NCI-H2107 treated with DMSO at 0.1 percent for 48 hours (cell line): ENCODE results near the gene HLCS.

Experiments
- DNase-seq: peaks from one replicate; lab custom pipeline; 2025; ENCODE audit not compliant: unreplicated experiment; lab: John Stamatoyannopoulos, UW

HLCS gene

DNA sequence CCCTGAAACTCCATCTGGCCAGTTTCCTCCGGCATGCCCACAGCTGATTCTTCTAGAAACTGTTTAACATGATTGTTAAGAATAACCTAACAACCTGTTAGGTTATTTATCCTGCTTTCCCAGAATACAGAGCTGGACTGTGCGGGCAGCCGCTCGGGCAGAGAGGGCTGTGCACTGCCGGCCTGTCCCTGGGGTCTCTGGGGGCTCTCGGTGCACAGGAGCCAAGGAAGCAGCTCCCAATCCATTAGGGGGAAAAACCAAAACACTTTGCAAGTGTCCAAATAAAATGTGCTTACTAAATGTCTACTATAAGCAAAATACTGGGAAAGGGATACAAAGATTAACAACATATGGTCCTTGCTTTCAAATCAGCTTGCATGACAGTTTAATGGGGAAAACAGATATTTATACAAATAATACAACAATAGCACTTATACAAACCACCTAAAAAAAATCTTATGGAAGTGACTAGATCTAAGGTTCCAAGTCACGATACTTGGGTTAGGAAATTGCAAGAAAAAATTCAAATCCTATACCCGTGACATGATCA, 50.7 kb downstream of the HLCS start:
- DNase-seq, result no peak

DNA sequence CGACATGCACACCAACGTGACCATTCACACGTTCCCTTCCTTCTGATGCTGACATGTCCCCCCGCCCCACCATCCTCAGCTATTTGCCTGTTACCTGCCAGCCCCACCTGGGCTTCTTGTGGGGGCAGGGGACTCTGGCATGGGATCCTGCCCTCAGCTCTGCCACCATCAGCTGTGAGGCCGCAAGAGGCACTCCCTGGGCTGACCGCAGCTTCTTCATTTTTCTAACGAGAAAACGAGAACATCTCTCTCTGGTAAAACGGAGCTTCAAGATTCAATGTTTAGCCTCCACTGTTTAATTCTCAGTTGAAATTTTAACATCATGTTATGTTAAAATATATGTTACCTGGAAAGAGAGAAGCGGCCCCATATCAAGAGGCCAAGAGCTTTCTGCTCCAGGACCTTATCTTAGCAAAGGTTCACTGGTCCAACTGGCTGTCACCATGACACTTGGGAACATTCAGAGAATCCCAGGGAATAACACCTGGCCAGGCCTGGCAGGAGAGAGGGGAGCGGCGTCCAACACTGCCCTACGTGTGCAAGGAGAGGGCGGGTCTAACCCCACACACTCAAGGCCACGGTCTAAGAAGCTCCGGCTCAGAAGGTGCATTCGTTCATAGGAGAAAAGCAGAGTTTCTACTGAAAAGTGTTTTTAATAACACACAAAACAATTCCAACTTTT, 51.3 kb downstream of the HLCS start:
- DNase-seq, result no peak

DNA sequence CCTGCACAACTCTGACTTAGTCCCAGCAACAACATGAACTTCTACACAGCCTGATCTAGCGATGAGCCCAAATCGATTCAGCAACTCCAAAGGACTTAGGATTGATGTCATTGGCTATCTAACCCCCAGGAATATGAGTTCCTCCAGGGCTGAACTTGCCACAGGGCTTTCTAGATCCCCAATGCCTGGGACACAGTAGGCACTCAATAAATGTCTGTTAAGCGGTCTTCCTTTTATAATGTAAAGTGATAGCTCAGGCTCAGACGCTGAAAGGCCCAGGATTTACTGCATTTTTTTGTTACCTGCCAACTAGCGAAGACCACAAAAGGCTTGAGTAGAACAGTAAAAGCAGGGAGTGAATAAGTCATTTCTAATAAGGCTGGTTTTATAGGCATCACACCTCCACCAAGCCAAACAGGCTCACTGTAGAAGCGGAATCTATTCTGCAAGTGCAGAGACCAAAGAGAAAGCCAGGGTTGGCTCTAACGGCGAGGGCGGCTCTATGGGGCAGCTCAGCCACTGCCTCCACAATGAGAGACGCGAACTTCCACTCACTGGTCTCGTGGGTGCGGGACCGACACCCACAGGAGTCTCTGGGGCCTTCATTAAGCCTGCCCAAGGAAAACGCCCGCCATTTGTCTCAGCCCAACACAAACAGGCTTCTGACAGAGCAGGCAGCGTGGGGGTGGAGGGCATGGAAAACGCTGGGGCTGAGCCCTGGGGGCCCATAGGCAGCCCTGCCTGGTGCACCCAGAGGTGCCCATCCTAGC, 52.0 kb downstream of the HLCS start:
- DNase-seq, result no peak

DNA sequence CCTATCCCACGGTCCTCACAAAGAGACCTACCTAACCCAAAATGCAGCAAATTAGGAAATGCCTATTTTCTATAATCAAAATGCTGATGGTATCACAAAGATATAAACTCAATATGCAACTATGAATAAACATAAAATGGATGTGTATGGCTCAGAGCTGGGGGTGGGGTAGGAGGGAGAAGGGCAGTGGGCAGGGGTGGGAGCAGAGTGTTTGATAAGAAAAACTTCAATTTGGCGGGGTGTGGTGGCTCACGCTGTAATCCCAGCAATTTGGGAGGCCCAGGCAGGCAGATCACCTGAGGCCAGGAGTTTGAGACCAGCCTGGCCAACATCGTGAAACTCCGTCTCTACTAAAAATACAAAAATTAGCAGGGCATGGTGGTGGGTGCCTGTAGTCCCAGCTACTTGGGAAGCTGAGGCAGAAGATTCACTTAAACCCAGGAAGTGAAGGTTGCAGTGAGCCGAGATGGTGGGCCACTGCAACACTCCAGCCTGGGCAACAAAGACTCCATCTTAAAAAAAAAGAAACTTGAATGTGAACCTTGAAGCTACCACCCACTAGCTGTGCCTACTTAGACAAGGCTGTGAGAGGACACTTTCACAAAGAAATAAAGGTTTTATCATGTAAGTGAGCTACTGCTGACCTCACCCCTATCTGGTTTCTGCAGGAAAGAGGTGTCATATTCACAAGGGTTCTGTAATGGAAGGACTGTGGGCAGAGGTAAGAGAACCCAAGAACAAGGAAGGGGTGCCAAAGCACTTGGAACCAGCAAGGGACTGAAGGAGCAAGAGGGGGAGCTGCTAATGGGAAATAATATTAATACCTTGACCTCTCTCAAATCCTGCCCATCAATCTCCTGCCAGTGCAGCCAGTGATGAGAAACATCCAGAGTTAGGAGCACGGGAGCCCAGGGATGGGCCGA, 53.0 kb downstream of the HLCS start:
- peak; percentile 56 for DNase-seq

DNA sequence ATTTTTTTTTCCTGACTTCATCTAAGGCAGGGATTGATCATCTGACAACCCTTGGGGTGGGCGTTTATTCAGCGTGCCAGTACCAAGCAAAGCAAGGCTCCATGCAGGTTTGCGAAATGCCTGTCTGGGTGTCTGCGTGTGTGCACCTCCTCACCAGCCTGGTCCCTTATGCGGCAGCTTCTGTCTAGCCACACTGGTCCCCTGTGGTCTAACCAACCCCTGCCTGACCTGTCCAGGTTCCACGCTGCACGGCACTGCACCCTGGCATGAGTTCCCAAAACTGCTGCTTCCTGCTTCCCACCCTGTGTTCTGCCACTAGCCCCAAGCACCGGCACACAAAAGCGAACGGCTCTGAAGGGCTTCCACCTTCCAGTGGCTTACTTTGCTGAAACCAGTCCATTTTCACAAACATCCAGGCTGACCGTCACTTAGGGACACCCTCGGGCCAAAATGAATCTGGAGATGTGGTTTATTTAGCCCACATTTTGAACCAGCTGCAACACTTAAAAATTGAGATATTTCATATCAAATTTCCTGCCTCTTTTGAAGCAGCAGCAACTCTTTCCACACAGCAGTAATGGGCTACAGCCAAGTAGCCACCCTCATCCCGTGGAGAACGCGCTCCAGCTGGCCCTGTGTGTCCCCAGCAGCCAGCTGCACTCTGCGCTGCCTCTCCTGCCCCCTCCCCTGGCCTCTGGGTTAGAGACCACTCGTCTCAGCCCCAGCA, 55.7 kb downstream of the HLCS start:
- DNase-seq, result no peak

DNA sequence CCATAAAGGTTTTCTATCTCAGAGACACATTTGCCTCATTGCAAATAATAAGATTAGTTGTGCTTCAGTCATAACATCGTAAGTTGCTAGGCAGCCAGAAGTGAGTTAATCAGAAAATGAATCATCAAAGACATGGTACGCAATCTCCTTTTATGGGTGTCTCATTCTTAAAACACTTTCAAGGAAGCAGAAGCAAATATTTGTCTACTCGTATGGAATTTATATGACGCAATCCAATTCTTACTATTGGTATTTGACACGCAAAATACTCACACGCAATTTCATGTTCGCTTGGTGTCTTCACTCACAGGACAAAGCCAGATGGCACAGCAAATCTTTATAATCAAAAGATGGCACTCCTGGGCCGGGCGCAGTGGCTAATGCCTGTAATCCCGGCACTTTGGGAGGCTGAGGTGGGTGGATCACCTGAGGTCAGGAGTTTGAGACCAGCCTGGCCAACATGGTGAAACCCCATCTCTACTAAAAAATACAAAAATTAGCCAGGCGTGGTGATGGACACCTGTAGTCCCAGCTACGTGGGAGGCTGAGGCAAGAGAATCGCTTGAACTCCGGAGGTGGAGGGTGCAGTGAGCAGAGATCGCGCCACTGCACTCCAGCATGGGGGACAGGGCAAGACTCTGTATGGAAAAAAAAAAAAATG, 56.4 kb downstream of the HLCS start:
- DNase-seq, result no peak

DNA sequence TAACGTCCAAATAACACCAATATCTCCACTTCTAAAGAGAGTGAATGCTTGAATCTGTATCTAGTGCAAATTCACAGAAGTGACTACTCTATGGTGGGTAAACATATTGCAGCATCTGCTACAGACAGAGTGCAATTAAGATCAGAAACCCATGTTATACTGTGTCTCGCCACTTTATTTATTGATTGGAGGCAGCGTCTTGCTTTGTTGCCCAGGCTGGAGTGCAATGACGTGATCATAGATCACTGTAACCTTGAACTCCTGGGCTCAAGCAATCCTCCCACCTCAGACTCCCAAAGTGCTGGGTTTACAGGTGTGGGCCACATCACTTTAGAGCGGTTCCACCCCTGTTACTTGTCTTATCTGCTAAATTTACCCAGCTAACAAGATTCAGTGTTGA, 57.0 kb downstream of the HLCS start:
- no peak for DNase-seq

DNA sequence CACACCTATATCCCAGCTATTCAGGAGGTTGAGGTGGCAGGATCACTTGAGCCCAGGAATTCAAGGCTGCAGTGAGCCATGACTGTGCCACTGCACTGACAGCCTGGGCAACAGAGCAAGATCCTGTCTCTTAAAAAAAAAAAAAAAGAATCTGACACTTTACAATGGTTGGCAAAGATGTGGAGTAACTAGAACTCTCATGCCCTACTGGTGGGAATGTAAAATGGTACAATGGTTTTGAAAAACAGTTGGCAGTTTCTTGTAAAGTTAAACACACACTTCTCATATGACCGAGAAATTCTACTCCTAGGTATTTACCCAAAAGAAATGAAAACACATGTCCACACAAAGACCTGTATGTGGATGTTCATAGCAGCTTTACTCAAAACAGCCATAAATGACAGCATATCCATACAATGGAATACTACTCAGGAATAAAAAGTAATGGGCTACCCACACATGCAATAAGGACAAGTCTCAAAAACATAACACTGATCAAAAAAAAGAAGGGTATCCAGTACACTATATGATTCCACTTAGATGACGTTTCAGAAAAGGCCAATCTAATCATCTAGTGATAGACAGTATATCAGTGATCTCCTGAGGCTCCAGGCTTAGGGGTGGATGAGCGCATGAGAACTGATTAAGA, 58.1 kb downstream of the HLCS start:
- DNase-seq, result no peak

DNA sequence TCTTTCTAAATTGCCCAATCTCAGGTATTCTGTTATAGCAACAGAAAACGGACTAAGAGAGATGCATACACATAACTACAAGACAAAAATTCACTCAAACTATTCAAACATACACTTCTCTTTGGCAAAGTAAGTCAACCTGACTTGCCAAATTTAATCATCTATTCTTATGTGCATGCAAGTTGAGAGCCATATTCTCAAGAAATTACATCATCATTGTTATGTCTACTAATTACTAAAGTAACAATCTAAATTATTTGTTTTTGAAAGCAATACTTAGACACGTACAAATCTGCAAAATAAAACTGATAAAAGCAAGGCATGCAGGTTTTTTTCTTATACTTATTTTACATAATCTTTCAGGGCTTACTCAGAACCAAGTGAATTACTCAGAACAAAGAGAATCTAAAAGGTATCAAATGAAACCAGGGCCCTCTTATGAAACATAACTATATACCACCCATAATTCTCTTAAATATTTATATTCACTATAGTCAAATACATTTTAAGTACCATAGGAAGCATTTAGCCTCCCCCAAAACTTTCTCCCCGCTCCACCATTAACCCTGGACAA, 62.3 kb downstream of the HLCS start:
- DNase-seq, result no peak

DNA sequence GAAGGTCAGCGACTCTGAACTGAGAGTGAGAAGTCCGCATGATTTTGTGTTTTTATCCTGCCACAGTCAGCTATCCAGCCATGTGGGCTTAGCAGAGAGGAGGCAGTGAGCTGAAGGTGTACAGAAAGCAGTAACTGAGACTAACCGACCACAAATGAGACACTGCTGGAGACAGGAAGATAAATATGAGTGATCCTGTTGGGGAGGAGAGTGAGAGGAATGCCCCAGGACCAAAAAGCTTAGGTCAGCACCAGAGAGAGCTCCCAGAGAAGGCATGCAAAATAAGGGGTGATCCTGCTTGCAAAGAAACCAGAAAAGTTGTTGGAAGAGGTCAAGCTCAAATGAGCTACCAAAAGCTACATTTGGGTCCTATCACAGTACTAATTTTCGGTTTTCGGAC, 63.7 kb downstream of the HLCS start:
- DNase-seq, result no peak

DNA sequence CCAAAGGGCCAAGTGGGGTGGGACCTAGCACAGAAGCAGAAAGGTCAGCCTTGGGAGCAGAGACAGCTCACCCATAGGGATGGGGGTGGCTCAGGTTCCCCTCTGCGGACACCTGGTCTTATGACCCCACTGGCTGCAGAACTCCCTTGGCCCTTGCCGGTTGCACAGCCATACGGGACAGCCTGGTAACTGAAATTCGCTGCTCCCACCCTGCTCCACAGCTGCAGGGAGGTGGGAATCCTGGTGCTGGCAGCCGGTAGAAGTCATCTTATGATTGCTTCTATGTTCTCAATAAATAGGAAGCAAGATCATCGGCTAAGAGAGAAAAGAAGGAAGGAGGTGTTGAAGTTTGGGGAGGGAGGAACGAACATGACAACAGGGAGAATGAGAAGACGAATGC, 64.1 kb downstream of the HLCS start:
- DNase-seq, result no peak

DNA sequence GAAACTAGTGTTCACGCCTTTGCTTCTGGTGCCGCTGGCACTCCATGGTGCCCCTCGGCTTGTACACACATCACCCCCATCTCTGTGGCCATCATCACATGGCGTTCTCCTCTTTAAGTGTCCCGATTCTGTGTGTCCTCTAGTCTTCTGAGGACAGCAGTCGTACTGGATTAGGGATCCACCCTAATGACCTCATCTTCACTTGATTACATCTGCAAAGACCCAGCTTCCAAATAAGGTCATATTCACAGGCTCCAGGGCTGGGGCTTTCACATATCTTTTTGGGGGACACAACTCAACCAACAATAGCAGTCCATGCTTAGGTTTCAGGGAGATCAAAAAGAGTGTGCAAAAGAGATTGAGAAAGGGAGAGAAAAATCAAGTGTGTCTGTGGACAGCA, 64.9 kb downstream of the HLCS start:
- DNase-seq, result no peak

DNA sequence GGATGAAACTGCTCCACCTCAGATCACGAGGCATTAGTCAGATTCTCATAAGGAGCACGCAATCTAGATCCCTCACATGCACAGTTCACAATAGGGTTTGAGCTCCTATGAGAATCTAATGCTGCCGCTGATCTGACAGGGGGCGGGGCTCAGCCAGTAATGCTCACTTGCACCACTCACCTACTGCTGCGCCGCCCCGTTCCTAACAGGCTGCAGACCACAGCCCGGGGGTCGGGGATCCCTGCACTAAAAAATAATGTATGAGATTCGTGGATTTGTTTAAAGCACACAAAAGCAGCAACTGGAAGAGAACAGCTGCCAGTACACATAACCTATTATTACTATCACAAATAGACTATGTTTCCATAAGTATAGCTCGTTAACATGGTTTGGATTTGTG, 72.9 kb downstream of the HLCS start:
- no peak for DNase-seq

DNA sequence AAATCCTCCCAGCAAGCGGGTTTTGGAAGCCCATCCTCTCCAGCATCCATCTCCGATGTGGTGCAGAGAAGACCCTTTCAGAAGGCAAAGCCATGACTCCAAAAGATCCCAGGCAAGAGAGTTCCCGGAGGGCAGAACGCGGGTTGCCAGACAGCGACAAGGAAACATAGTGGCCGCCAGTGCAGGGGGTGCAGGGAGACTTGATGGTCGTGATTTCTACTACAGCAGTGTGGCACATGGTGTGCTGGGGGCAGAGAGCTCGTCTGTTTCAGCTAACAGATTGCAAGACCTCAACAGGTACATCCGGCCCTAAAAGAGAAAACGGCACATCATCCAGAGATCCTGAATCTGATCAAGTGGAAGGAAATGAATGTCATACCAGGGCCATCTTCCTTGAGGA, 74.3 kb downstream of the HLCS start:
- DNase-seq, result no peak

DNA sequence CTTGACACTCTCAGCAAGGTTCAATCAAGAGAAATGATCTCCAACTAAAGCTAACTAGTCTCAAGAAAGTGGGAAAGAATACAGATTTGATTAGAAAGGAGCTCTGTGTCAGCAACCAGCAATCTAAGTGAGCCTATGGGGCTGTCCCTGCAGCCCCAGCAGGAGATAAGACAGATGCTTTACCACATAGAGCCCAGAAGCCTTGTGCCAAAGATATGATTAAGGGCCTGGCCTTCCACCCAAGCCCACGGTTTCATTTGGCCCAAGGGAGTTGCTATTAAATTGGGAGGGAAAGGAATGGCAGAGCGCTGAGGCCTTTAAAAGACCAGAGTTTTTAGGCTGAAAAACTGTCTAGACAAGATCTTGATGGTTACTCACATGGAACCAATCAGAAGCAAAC, 74.8 kb downstream of the HLCS start:
- DNase-seq, result no peak

DNA sequence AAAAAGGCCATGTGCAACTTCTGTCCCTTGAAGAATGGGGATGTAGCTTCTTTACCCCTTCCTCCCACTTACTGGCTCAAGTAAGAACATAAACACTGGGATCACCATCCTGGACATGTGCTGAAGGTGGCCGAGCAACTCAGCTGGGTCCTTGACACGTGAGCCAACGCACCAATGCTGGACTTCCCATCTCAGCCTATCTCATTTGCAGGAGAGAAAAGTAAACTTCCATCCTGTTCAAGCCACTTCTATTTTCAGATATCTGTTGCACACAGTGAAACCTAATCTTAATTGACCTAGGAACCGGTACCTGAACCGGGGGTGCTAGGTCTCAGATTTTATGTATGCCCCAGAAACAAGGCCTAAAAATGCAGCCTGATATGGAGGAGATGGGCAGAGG, 75.3 kb downstream of the HLCS start:
- no peak for DNase-seq

DNA sequence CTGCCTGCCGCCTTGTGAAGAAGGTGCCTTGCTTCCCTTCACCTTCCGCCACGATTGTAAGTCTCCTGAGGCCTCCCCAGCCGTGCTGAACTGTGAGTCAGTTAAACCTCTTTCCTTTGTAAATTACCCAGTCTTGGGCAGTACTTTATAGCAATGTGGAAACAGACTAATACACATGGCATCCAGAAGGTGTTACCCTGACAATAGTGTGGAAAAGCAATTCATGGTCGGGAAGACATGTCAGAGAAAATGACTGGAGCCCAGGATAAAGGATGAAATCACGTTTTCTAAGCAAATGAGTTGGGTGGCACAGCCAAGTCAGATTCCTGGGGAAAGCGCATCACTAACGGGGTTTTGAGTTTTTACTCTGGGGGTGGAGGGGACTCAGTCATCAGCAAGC, 76.4 kb downstream of the HLCS start:
- DNase-seq, result no peak

DNA sequence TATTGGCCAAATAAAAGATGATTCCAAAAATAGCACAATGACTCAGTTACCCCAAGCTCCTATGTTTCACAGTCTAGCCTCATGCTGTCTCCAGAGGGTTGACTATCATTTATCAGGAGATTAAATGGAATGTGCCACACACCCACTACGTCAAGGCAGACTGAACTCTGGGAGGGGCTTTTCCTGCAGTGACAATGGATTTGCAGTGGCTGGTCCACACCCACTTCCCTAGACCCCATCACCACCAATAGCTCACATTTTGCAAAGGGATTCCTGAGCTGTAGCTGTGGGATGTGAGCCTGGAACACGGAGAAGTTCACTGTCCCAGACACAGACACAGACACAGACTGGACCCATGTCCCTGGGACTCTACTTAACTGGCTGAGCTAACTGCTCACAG, 77.1 kb downstream of the HLCS start:
- no peak for DNase-seq

DNA sequence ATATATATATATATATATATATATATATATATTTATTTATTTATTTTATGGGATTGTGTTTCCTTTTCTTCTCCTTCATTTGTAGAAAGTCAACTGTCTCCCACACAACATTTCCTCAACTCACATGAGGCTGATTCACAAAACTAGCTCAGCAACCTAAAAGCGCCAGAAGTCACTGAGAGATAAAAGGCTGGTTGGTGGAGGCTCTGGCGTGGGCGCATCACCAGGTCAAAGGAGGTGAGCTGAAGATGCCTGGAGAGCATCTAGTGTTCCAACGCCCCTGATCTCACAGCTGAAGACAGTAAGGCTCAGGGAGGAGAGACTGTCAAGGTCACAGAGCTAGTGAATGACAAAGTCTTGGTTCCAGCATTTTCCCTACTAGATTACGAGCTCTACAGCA, 78.0 kb downstream of the HLCS start:
- no peak for DNase-seq

DNA sequence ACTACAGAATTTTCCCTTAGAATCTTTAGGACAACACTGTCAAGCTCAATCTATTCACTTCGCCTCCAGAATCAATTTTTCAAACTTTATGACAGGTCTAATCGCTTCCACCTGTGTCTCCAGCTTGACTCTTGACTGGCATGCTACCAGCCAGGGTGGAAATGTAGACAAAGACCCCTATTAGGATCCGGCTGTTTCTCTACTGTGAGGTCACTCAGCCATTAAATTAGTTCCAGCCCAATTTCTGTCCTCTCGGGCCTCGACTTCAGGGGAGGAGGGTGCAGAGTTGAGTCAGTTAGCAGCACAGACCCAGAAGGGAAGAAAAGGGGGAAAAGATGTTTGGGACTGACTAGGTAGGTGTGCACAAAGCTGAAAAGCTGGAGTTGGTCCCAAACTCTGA, 78.5 kb downstream of the HLCS start:
- no peak for DNase-seq
